Loucy (cell line): ENCODE data around the gene HTATIP2.

Source experiments
- H2AFZ ChIP-seq: fragments of 200-600 bp; sonication (generic); 2 replicates; pipeline ENCODE4 v1.6.0; 2016; ENCODE audit warnings: antibody characterized with exemption, mild to moderate bottlenecking, low read length, moderate library complexity
- H3F3A ChIP-seq: fragments of 200-600 bp; 2 replicates; pipeline ENCODE4 v1.6.0; 2016; ENCODE audit warnings: antibody characterized with exemption, low read depth, mild to moderate bottlenecking
- H3K27me3 ChIP-seq: fragments of 200-600 bp; sonication (generic); 2 replicates; pipeline ENCODE4 v1.6.1; 2014; ENCODE audit warnings: low read length, mild to moderate bottlenecking; ENCODE audit not compliant: insufficient read depth, poor library complexity, severe bottlenecking
- H3K36me3 ChIP-seq: fragments of 200-600 bp; sonication (generic); 2 replicates; pipeline ENCODE4 v1.6.1; 2016; ENCODE audit warnings: low read length; ENCODE audit not compliant: insufficient read depth
- H3K4me1 ChIP-seq: fragments of 200-600 bp; sonication (generic); 2 replicates; pipeline ENCODE4 v1.5.1; 2014; ENCODE audit warnings: low read length, mild to moderate bottlenecking; ENCODE audit not compliant: insufficient read depth, poor library complexity, severe bottlenecking
- H3K4me2 ChIP-seq: fragments of 200-600 bp; sonication (generic); 2 replicates; pipeline ENCODE4 v1.6.0; 2014; ENCODE audit warnings: antibody characterized with exemption, low read length, low read depth, mild to moderate bottlenecking; ENCODE audit not compliant: poor library complexity, severe bottlenecking
- H3K4me3 ChIP-seq: fragments of 200-600 bp; sonication (generic); 2 replicates; pipeline ENCODE4 v1.5.1; 2014; ENCODE audit warnings: low read length, mild to moderate bottlenecking, mixed read lengths; ENCODE audit not compliant: poor library complexity, severe bottlenecking
- H3K79me2 ChIP-seq: fragments of 200-600 bp; sonication (generic); 2 replicates; pipeline ENCODE4 v1.6.1; 2014; ENCODE audit warnings: low read length; ENCODE audit not compliant: insufficient read depth
- H3K9ac ChIP-seq: fragments of 200-600 bp; sonication (generic); 2 replicates; pipeline ENCODE4 v1.6.0; 2014; ENCODE audit warnings: mild to moderate bottlenecking, low read depth, low read length, moderate library complexity; ENCODE audit not compliant: poor library complexity, severe bottlenecking
- H3K9me2 ChIP-seq: fragments of 200-600 bp; sonication (generic); replicated peaks from 2 replicates; pipeline ENCODE4 v1.6.1; 2016; ENCODE audit warnings: low read depth, low read length, mixed read lengths
- H3K9me3 ChIP-seq: fragments of 200-600 bp; sonication (generic); 2 replicates; pipeline ENCODE4 v1.6.1; 2014; ENCODE audit warnings: mild to moderate bottlenecking, antibody characterized with exemption, low read length, low read depth; ENCODE audit not compliant: insufficient read depth
- H4K20me1 ChIP-seq: fragments of 200-600 bp; sonication (generic); 2 replicates; pipeline ENCODE4 v1.6.0; 2014; ENCODE audit warnings: antibody characterized with exemption, low read length, mild to moderate bottlenecking; ENCODE audit not compliant: insufficient read depth, poor library complexity, severe bottlenecking
- CTCF ChIP-seq: fragments of 200-600 bp; sonication (generic); conservative IDR thresholded peaks from 2 replicates; pipeline ENCODE4 v1.5.1; 2014; ENCODE audit warnings: mild to moderate bottlenecking, antibody characterized with exemption, low read length
- EZH2phosphoT487 ChIP-seq: fragments of 200-600 bp; IDR thresholded peaks from 2 replicates; pipeline ENCODE4 v1.6.1; 2018; ENCODE audit warnings: antibody characterized with exemption, mild to moderate bottlenecking, moderate library complexity, borderline replicate concordance

HTATIP2 gene

GRCh38 chr11:20421946-20422345 lies 58.4 kb downstream of the HTATIP2 start:
- Histone ChIP-seq H4K20me1 (no peaks in the 10 kb centered on the region), H3F3A (no peaks in the 10 kb centered on the region), H3K4me3 (no peak overlapping the region), H3K9me2 (no peaks in the 10 kb centered on the region), H3K27me3 (no peaks in the 10 kb centered on the region), H3K9ac (no peak overlapping the region), H3K9me3 (no peaks in the 10 kb centered on the region), H3K36me3 (peaks cover 5% of the 10 kb centered on the region; the same call in 1 of the 2 replicates), H3K4me2 (no peak overlapping the region), H3K79me2 (no peaks in the 10 kb centered on the region), H3K4me1 (no peaks in the 10 kb centered on the region), H2AFZ (no peak overlapping the region)
- TF ChIP-seq CTCF (no peak), EZH2phosphoT487 (no peak)

- H3K9ac ChIP-seq, result no peak overlapping the region
- H3K9me2 ChIP-seq, result no peaks in the 10 kb centered on the region
- no peaks in the 10 kb centered on the region for H3K9me3 ChIP-seq
- H3K79me2 ChIP-seq, result no peaks in the 10 kb centered on the region
- no peaks in the 10 kb centered on the region for H4K20me1 ChIP-seq
- H3K27me3 ChIP-seq, result no peaks in the 10 kb centered on the region
- no peaks in the 10 kb centered on the region for H3K4me1 ChIP-seq
- no peak overlapping the region for H2AFZ ChIP-seq
- H3K4me3 ChIP-seq, result no peak overlapping the region
- H3K4me2 ChIP-seq, result no peak overlapping the region
- peaks cover 12% of the 10 kb centered on the region; the same call in 1 of the 2 replicates for H3K36me3 ChIP-seq
- no peaks in the 10 kb centered on the region for H3F3A ChIP-seq
- no peak for TF ChIP-seq EZH2phosphoT487
- no peak for TF ChIP-seq CTCF
Measured at GRCh38 chr11:20429216-20429615, 65.7 kb downstream of the HTATIP2 start.
